ENCODE results near the gene COL5A1. TPM values are rescaled to one million over a fixed set of nuclear protein-coding genes. Genes with fewer than 3 reads are reported as not detected.

COL5A1 gene
- total RNA-seq, 1 donor from 2014 or later: 4.5 TPM

- DNase-seq: no peak
Observed at GRCh38 chr9:134792627-134793026, 151.0 kb downstream of the COL5A1 start.

GRCh38 chr9:134793288-134794188, 151.9 kb downstream of the COL5A1 start:
- DNase-seq: no peak

DNA sequence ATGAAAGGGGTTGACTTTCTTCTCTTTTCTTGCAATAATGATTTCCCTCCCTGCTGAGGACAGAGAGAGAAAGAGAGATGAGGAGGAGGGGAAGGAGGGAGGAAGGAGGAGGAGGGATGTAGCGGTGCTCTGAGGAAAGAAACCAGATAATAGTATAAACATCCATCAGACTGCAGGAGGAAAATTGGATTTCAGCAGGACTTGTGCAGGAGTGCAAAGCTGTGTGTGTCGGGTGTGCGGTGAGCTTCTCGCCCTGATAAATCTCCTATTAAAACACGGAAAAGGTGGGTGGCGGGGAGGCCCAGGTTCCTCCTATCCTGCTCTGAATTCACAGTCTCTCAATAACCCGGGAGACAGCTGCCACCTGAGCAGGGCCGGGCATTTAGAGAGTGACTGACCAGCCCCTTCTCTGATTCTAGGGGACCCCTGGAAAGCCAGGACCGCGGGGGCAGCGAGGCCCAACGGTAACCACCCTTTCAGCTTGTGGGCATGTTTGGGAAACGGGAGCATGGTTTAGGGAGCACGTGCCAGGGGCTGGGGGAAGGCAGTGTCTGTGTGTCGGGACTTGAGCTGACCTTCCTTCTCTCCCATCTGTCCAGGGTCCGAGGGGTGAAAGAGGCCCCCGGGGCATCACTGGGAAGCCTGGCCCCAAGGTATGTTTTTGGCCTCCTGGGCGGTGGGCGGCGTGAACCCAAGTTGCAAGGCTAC, 153.2 kb downstream of the COL5A1 start:
- no peak for DNase-seq

GRCh38 chr9:134795446-134795845, 153.8 kb downstream of the COL5A1 start:
- DNase-seq: no peak

- no peak for DNase-seq
Observed at GRCh38 chr9:134796882-134797281, 155.3 kb downstream of the COL5A1 start.

GRCh38 chr9:134800791-134801339, 159.3 kb downstream of the COL5A1 start:
- peak; percentile 74 for DNase-seq

DNA sequence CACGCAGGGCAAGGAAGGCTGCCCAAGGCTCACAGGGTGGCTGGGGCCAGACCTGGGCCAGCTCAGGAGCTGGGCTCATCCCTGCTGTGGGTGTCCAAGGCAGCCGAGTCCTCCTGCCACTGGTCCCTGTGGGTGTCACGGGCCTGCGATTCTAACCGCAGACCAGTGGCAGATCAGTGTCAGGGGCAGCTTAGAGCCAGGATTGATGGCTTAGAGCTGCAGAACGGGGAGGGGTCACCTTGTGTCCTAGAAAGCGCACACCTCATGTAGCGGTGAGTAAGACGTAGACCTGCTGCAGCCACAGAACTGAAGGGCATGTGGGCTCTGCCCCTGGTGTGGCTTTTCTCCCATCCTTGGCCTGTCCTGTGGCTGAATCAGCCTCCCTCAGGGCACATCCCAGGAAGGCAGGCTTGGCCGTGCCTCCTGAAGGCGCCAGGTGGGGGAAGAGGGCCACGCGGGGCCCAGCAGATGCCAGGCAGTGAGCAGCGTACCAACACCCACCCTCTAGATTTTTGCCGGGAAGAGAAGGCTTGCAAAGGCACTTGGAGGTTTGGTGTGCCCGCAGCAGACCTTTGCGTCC, 160.7 kb downstream of the COL5A1 start:
- no peak for DNase-seq

GRCh38 chr9:134804871-134805270, 163.3 kb downstream of the COL5A1 start:
- no peak for DNase-seq

- DNase-seq: no peak
Observed at GRCh38 chr9:134807716-134808446, 166.3 kb downstream of the COL5A1 start.

- DNase-seq: no peak
Observed at GRCh38 chr9:134808447-134808792, 166.8 kb downstream of the COL5A1 start.

DNA sequence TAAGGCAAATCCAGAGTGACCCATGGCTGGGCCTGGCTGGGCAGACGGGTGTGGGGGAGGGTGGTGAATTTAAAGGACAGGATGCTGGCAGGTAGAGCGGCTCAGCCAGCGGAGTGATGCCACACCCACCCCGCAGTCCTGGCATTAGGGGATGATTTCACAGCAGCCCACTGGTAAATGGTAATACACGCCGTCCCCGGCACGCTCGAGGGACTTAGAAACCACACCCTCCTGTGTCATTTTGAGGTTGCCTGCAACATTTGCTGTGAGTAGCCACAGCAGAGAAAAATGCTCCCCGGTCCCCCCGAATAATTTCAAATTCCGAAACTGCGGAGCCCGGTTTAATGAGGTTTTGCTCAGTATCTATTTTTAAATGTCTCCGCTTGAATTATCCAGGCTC, 167.7 kb downstream of the COL5A1 start:
- DNase-seq: no peak

- DNase-seq: no peak
Observed at GRCh38 chr9:134809826-134810225, 168.2 kb downstream of the COL5A1 start.

DNA sequence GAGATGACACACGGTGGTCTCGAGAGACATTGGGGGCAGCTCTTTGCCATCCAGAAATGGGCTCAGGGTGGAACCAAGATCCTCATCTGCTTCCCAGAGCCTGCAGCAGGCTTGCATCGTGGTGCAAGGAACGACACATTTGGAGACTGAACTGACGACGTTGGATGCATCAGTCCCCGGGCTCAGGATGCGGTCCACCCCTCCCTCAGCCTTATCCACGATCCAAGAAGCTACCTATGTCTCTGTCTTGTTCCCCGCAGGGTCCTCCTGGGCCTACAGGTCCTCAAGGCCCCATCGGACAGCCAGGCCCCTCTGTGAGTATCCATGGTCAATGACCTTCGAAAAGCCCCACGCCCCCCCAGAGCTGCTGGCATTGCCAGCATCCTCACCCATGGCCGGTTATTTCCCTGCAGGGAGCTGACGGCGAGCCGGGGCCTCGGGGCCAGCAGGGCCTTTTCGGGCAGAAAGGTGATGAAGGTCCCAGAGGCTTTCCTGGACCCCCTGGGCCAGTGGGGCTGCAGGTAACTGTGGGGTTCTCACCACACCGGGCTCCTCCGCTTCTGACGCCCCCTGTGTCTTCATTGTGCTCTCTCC, 169.6 kb downstream of the COL5A1 start:
- no peak for DNase-seq

DNA sequence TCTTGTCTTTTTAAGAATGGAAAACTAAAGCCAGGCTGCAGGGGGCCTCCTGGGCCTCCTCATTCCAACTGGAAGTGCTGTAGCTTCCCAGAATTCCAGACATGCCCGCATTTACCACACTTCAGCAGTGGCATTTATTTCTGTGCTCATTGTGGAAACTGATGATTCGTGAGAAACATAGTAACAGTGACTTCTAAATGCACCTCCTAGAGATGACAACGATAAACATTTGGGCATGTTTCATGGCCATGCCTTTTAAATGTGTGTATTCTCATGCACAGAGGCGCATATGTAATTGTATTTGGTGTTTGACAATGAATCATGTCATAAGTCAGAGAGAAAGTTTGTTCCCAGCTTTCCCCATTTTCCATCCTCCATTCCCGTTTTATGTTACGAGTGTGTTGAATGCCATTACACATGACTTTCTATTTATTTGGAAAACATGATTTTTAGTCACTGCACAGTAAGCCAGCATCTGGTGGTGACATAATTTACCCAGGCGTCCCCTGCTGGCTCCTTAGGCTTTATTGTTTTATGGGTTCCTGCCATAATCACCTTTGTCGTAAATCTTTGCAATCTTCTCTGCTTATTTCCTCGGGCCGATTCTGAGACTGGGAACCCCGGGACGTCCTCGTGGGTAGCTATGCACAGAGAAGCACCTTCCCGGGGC, 170.2 kb downstream of the COL5A1 start:
- no peak for DNase-seq

DNA sequence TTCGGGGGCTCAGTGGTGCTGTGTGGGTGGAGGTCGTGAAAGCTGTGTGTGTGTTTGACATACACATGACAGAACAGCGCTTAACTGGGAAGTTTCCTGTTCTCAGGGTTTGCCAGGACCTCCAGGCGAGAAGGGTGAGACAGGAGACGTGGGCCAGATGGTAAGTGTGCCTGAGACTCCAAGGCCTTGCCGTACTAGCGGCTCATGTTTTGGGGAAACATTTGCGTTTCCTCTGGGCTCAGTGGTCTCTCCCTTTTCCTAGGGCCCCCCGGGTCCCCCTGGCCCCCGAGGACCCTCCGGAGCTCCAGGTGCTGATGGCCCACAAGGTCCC, 170.7 kb downstream of the COL5A1 start:
- no peak for DNase-seq

DNA sequence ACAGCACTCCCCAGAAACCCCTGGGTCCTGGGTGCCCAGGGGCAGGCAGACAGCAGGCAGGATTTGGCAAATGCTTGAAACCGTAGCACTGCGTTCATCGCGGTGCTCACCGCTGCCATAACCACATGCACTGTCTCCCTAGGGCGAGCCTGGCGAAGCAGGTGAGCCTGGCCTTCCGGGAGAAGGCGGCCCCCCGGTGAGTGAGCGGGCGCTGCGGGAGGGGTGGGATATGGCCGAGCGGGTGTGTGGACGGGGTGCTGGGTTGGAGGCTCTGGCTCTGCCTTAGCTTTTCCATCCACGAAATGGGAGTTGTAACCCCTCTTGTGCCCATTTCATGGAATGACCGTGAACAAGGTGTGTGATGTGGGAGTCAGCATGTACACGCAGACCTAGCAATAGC, 172.2 kb downstream of the COL5A1 start:
- DNase-seq: no peak

- DNase-seq: no peak
Observed at GRCh38 chr9:134814598-134815215, 173.1 kb downstream of the COL5A1 start.

DNA sequence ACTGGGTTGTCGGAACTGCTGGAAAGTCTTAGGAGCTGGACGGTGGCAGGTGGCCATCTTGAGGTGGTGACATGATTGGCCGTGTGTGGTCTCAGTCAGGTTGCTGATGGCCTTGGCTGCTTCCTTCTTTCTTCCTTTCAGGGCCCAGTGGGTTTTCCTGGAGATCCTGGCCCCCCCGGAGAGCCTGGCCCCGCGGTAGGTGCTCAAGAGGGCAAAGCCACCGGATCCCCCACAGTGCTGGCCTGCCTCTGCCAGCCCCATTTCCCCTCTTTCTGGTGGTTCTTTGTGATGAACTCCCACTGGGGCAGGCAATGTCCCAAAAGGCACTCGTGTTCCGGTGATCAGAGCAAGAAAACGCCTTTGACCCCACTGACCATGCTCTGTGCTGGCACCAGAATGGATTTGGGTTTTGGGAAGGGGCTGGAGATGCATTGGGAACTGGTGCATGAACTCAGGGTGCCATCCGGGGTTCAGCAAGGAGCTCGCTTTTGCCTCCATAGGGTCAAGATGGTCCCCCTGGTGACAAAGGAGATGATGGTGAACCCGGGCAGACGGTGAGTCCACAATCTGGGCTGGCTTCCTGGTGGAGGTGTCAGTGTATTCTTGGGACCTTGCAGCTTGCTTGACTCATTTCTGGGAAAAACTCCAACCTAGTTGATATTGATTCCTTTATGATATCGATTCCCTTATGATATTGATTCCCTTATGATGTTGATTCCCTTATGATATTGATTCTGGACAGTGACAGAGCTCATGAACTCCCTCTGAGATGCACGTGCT, 174.0 kb downstream of the COL5A1 start:
- DNase-seq: no peak

DNA sequence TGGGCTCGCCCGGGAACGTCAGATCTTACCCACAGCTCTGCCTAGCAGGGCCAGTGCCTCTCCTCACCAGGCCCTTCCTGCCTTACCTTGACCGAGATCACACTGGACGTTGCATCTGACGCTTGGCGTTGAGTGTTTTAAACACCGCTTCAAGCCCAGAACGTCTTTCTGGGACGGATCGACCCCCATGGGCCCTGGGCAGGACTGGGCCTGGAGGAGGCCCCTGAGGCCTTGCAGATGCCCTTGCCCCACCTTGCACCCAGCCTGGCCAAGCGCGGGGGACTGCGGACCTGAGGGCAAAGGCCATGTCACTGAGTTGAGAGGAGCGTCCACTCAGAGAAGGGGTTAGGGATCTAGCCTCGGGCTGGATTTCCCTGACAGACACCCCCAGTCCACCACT, 174.7 kb downstream of the COL5A1 start:
- no peak for DNase-seq

- no peak for DNase-seq
Observed at GRCh38 chr9:134818000-134818568, 176.5 kb downstream of the COL5A1 start.
